Measurements from ENCODE around the gene ALOX5. TPM values are rescaled to one million over a fixed set of nuclear protein-coding genes. Genes with fewer than 3 reads are reported as not detected.

ALOX5 gene
- total RNA-seq, 1 experiment from 2014 or later: not detected

GRCh38 chr10:45395554-45395953 is 21.5 kb downstream of the ALOX5 start:
- no TSS peak for BruUV-seq (replicated peaks)
- CTCF ChIA-PET: no interaction called here
- intact Hi-C loops (cut with micrococcal nuclease; ENCODE audit: unreplicated experiment): no loop called here
- Histone ChIP-seq H3K4me1 (ENCODE audit: insufficient read depth, low read length, poor library complexity, severe bottlenecking) (no peaks in the 10 kb centered on the region), H3K27ac (ENCODE audit: low read depth, low read length, poor library complexity, severe bottlenecking) (no peak overlapping the region), H3K4me3 (ENCODE audit: low read depth, low read length, poor library complexity, severe bottlenecking) (no peak overlapping the region), H3K27me3 (replicated peaks; ENCODE audit: insufficient read depth, low read depth, low read length, poor library complexity) (no peaks in the 10 kb centered on the region), H3K36me3 (ENCODE audit: insufficient read depth, low read length, poor library complexity, severe bottlenecking) (no peaks in the 10 kb centered on the region), H3K9me3 (ENCODE audit: low read depth, low read length, poor library complexity, severe bottlenecking) (peaks cover 5% of the 10 kb centered on the region)
- no peak for DNase-seq (ENCODE audit: low spot score)
- TF ChIP-seq CTCF (conservative IDR thresholded peaks at IDR 0.05; ENCODE audit: low read depth, low read length): no peak
- TF ChIP-seq EZH2 (IDR thresholded peaks at IDR 0.05; ENCODE audit: borderline replicate concordance, low read depth, low read length, poor library complexity, severe bottlenecking): no peak
- POLR2A ChIA-PET (ENCODE audit: low non-redundant PET): no interaction called here

GRCh38 chr10:45398595-45398994 is 24.6 kb downstream of the ALOX5 start:
- POLR2A ChIA-PET (ENCODE audit: low non-redundant PET): no interaction called here
- Histone ChIP-seq H3K36me3 (ENCODE audit: insufficient read depth, low read length, poor library complexity, severe bottlenecking) (no peaks in the 10 kb centered on the region), H3K4me3 (ENCODE audit: low read depth, low read length, poor library complexity, severe bottlenecking) (no peak overlapping the region), H3K27ac (ENCODE audit: low read depth, low read length, poor library complexity, severe bottlenecking) (no peak overlapping the region), H3K9me3 (ENCODE audit: low read depth, low read length, poor library complexity, severe bottlenecking) (peaks cover 5% of the 10 kb centered on the region), H3K4me1 (ENCODE audit: insufficient read depth, low read length, poor library complexity, severe bottlenecking) (no peaks in the 10 kb centered on the region), H3K27me3 (replicated peaks; ENCODE audit: insufficient read depth, low read depth, low read length, poor library complexity) (no peaks in the 10 kb centered on the region)
- TF ChIP-seq EZH2 (IDR thresholded peaks at IDR 0.05; ENCODE audit: borderline replicate concordance, low read depth, low read length, poor library complexity, severe bottlenecking) (no peak), CTCF (conservative IDR thresholded peaks at IDR 0.05; ENCODE audit: low read depth, low read length) (no peak)
- intact Hi-C loops (cut with micrococcal nuclease; ENCODE audit: unreplicated experiment): no loop called here
- no TSS peak for BruUV-seq (replicated peaks)
- CTCF ChIA-PET: no interaction called here
- no peak for DNase-seq (ENCODE audit: low spot score)

- no peak for TF ChIP-seq EZH2 (IDR thresholded peaks at IDR 0.05; ENCODE audit: borderline replicate concordance, low read depth, low read length, poor library complexity, severe bottlenecking)
- TF ChIP-seq CTCF (conservative IDR thresholded peaks at IDR 0.05; ENCODE audit: low read depth, low read length): no peak
- ChIA-PET CTCF (no interaction called here), POLR2A (ENCODE audit: low non-redundant PET) (no interaction called here)
- BruUV-seq (replicated peaks): no TSS peak
- Histone ChIP-seq H3K4me3 (ENCODE audit: low read depth, low read length, poor library complexity, severe bottlenecking) (no peak overlapping the region), H3K9me3 (ENCODE audit: low read depth, low read length, poor library complexity, severe bottlenecking) (peaks cover 5% of the 10 kb centered on the region), H3K27me3 (replicated peaks; ENCODE audit: insufficient read depth, low read depth, low read length, poor library complexity) (no peaks in the 10 kb centered on the region), H3K4me1 (ENCODE audit: insufficient read depth, low read length, poor library complexity, severe bottlenecking) (no peaks in the 10 kb centered on the region), H3K27ac (ENCODE audit: low read depth, low read length, poor library complexity, severe bottlenecking) (no peak overlapping the region), H3K36me3 (ENCODE audit: insufficient read depth, low read length, poor library complexity, severe bottlenecking) (no peaks in the 10 kb centered on the region)
- intact Hi-C loops (cut with micrococcal nuclease; ENCODE audit: unreplicated experiment): no loop called here
- DNase-seq (ENCODE audit: low spot score): no peak
These were observed 25.1 kb downstream of the ALOX5 start for GRCh38 chr10:45399113-45399512.
